Bronchial epithelial cell (primary cell): Measurements from ENCODE around the gene DTX1. TPM values are rescaled to one million over a fixed set of nuclear protein-coding genes. Genes with fewer than 3 reads are reported as not detected.

Experiments
- DNase-seq: peaks from one replicate; pipeline ENCODE4 v3.0.0-alpha.2; 2010; ENCODE audit warnings: low read depth
- FAIRE-seq: peaks from 2 replicates; lab custom pipeline; 2011; peaks lifted over from hg19 to GRCh38; lab: Jason Lieb, UNC
- H3K27me3 ChIP-seq: 2 replicates; pipeline ENCODE4 v1.5.1; 2011; ENCODE audit warnings: low read length; ENCODE audit not compliant: control insufficient read depth, insufficient read depth
- H3K36me3 ChIP-seq: 2 replicates; pipeline ENCODE4 v1.5.1; 2011; ENCODE audit warnings: low read length; ENCODE audit not compliant: control insufficient read depth, insufficient read depth
- H3K4me3 ChIP-seq: 2 replicates; pipeline ENCODE4 v1.5.1; 2011; ENCODE audit warnings: mild to moderate bottlenecking, low read depth, low read length, control low read depth
- total RNA-seq: library from RNA; depleted of rRNA; stranded (reverse); fragments of >200 nt; gene quantifications from 2 replicates; pipeline ENCODE4 v1.2.1, GENCODE V29; 2014
- TF ChIP-seq, protein P1 (sequence below): IDR thresholded peaks from 2 replicates; pipeline ENCODE4 v1.5.1; 2011; ENCODE audit warnings: mild to moderate bottlenecking, moderate library complexity, low read length, control low read depth, inconsistent platforms; ENCODE audit not compliant: insufficient read depth, severe bottlenecking

Gene DTX1
- total RNA-seq, 1 donor from 2014 or later = not detected

DNA sequence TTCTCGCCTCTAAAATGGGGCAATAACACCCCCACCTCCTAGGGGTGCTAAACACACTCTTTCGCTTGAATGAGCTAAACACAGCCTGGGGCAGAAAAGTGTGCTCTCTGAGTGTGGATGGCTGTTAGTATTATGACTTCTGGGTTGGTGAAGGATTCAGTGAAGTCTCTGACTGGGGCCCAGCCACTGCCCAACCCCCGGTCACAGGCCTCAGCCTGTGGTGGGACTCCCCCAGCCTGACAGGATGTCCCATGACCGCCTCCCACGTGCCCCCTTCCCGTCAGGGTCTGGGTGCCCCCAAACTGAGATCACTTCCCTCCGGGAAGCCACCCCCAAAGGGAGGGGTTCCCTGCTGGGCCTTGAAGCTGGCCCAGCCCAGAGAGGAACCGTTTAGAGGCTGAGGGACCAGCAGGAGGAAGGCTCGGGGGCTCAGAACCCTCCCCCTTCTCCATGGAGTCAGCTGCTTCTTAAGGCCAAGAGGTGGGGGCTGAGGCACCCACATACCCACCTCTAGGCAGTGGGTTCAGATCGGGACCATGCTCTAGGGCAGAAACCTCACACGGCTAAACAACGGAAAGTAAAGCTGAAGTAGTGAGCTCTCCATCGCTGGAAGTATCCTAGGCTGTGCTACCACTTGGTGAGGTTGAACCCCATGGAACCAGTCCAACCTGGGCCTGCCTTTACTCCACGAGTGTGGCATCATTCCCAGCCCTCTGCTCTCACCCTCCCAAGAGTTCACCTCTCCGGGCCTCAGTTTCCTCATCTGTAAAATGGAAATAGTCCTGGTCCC is 13.8 kb downstream of the DTX1 start:
- Histone ChIP-seq H3K27me3 (no peaks in the 10 kb centered on the region), H3K4me3 (no peak overlapping the region), H3K36me3 (no peaks in the 10 kb centered on the region)
- FAIRE-seq (no peak), DNase-seq (no peak)
- TF ChIP-seq, protein P1, sequence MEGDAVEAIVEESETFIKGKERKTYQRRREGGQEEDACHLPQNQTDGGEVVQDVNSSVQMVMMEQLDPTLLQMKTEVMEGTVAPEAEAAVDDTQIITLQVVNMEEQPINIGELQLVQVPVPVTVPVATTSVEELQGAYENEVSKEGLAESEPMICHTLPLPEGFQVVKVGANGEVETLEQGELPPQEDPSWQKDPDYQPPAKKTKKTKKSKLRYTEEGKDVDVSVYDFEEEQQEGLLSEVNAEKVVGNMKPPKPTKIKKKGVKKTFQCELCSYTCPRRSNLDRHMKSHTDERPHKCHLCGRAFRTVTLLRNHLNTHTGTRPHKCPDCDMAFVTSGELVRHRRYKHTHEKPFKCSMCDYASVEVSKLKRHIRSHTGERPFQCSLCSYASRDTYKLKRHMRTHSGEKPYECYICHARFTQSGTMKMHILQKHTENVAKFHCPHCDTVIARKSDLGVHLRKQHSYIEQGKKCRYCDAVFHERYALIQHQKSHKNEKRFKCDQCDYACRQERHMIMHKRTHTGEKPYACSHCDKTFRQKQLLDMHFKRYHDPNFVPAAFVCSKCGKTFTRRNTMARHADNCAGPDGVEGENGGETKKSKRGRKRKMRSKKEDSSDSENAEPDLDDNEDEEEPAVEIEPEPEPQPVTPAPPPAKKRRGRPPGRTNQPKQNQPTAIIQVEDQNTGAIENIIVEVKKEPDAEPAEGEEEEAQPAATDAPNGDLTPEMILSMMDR = no peak

DNA sequence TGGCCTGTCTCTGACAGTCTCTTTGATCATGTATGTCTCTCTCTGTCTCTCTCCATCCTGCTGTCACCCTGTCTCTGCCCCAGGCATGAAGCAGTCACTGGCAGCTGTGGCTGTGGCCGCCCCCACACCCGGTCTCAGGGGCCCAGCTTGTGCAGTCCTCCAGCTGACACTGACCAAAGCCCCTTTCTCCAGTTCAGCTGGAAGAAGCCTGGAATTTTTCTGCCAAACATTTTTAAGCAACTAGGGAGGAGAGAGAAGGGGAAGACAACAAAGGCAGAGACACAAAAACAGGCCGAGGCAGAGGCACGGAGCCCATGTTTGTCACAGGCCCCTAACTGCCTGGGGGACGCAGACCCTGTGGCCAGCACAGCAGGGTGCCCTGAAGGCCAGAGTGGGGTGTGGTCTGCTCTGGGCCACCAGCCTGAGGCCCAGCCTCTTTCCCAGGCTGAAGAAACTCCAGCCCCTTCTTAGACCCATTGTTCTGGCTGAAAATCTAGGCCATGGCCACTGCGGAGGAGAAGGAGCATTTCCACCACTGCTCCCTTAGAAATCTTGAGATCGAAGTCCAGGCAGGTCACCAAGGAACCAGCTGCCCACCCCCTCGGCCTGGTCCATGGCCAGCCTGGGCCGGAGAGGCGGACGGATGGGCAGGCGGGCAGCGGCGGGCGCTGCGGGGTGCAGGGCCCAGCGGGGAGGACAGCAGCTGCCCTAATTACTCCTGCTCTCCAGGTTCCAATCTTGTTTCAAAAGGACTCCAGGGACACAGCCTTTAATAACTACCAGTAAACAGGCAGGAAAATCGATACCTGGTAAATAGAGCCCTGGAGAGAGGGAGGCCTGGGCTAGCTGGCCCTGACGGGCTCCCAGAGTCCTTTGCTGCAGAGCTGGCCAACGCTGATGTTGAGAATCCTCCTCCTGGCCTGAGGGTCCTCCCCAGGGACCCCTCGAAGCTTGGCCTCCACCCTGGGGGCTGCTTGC is 14.9 kb downstream of the DTX1 start:
- no peak overlapping the region for H3K4me3 ChIP-seq
- H3K27me3 ChIP-seq = no peaks in the 10 kb centered on the region
- FAIRE-seq = no peak
- no peaks in the 10 kb centered on the region for H3K36me3 ChIP-seq
- TF ChIP-seq, protein P1 = no peak
- no peak for DNase-seq

DNA sequence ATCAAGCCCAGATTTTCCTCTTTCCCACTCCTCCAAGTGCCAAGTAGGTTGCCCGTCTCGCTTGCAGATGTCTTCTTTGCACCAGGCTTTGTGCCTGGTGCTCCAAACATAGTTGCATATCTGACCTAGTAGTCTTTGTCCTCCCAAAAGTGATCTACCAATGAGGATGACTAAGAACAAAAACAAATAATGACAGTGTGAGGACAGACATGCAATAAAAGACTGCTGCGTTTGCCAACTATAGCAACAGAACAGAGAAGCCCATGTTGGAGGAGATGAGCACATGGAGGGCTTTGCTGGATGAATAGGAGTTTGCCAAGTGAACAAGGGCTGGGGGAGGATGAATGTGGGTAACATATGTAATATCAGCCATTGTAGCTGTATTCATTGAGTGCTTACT is 15.6 kb downstream of the DTX1 start:
- Histone ChIP-seq H3K36me3 (no peaks in the 10 kb centered on the region), H3K4me3 (no peak overlapping the region), H3K27me3 (no peaks in the 10 kb centered on the region)
- no peak for FAIRE-seq
- TF ChIP-seq, protein P1 = no peak
- no peak for DNase-seq

DNA sequence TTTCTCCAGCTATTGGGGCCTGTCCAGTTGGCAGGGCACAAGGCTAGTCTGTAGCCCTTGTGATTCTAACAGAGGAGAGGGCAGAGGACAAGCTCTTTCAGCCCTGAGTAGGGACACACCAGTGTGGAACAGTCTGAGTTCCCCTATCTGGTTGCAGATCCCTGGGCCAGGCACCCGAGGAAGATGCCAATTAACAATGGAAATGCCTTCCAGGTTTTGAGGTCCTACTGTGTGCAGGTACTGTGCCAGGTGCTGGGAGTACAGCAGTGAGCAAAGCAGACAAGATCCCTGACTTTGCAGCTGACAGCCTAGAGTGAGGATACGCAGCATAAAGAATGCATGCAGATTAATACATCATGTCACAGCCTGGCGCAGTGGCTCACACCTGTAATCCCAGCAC is 17.1 kb downstream of the DTX1 start:
- Histone ChIP-seq H3K4me3 (no peak overlapping the region), H3K36me3 (no peaks in the 10 kb centered on the region), H3K27me3 (peaks cover 7% of the 10 kb centered on the region)
- no peak for FAIRE-seq
- no peak for DNase-seq
- TF ChIP-seq, protein P1 = no peak

DNA sequence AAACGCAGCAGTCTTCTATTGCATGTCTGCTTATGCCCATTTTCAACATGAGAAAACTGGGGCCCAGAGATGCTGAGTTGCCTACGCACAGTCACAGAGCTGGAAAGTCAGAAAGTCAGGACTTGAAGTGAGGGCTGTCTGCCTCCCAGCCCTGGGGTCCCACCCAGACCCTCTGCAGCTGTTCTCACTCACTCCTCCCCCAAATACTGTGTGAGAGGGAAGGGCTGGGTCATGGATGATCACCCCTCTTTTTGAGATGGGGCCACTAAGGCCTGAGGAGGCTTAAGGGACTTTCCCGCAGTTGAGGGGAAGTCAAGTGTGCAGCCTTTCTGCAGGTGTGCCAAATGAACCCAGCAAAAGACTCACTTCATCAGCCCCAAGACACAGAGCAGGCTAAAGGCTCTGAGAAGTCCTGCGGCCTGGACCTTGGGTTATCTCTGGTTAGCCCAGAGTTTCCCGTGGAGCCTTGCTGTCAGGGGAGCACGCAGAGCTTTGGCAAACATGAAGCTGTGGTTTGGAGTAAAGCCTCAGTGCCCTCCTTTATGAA is 18.7 kb downstream of the DTX1 start:
- Histone ChIP-seq H3K4me3 (no peak overlapping the region), H3K27me3 (peaks cover 9% of the 10 kb centered on the region)
- no peak for FAIRE-seq

More for the DNA sequence above, 18.7 kb downstream of the DTX1 start:
- no peak for DNase-seq
- TF ChIP-seq, protein P1 = no peak
- H3K36me3 ChIP-seq = no peaks in the 10 kb centered on the region
